Adrenal gland (tissue), 5 donors: Measurements from ENCODE around the gene RPS6KA2.

Experiments
- CTCF ChIP-seq, 6 experiments: fragments of 450-650 bp in 4 of 6; fragments of 200-600 bp in 2 of 6; sonication (generic) in 1 of 6; IDR thresholded peaks; 1 replicate in 5 of 6; 2 replicates in 1 of 6; pipeline versions ENCODE4 v1.5.1 to v1.8.0; 2016 to 2021; ENCODE audit warnings: antibody characterized with exemption in 6 of 6, mild to moderate bottlenecking in 2 of 6, moderate library complexity in 1 of 6
- POLR2A ChIP-seq, 2 donors: fragments of 450-650 bp; IDR thresholded peaks; one replicate each; pipeline ENCODE4 v1.6.1; 2017; ENCODE audit warnings: antibody characterized with exemption in 2 of 2, mild to moderate bottlenecking in 2 of 2, moderate library complexity in 1 of 2
- donor health status: DM: no; HTN: no; CAD: no.

- TF ChIP-seq CTCF (IDR thresholded peaks at IDR 0.05) (no peak), POLR2A (IDR thresholded peaks at IDR 0.05) (no peak)
Measured at GRCh38 chr6:166365221-166365620, 261.8 kb downstream of the RPS6KA2 start.
